Breast epithelium (tissue), 4 donors: ENCODE results near the gene SLC4A1AP. TPM values are rescaled to one million over a fixed set of nuclear protein-coding genes. Genes with fewer than 3 reads are reported as not detected.

Source experiments
- DNase-seq, 2 donors: peaks; one replicate each; pipeline ENCODE4 v3.0.0-alpha.2; 2019; ENCODE audit warnings: low spot score in 2 of 2
- H3K27ac ChIP-seq, 2 donors: fragments of 200-600 bp; sonication (generic) in 1 of 2; one replicate each; pipeline ENCODE4 v1.5.1; 2016 to 2019; ENCODE audit warnings: mild to moderate bottlenecking in 1 of 2
- H3K27me3 ChIP-seq, 2 donors: fragments of 200-600 bp; sonication (generic) in 1 of 2; one replicate each; pipeline versions ENCODE4 v1.5.1 to v1.6.0; 2017 to 2019; ENCODE audit warnings: control low read depth in 1 of 2, mild to moderate bottlenecking in 1 of 2
- H3K36me3 ChIP-seq: fragments of 200-600 bp; one replicate; pipeline ENCODE4 v1.5.1; 2019
- H3K4me1 ChIP-seq, 2 donors: fragments of 200-600 bp; sonication (generic); one replicate each; pipeline ENCODE4 v1.5.1; 2016 to 2019; ENCODE audit warnings: control low read depth in 1 of 2
- H3K4me3 ChIP-seq, 3 donors: fragments of 200-600 bp; sonication (generic); 1 replicate in 2 of 3; 2 replicates in 1 of 3; pipeline ENCODE4 v1.5.1; 2016 to 2019; ENCODE audit warnings: mild to moderate bottlenecking in 3 of 3, moderate library complexity in 2 of 3
- H3K9me3 ChIP-seq, 2 donors: fragments of 200-600 bp; sonication (generic) in 1 of 2; one replicate each; pipeline ENCODE4 v1.5.1; 2016 to 2019; ENCODE audit warnings: control low read depth in 1 of 2
- CTCF ChIP-seq, 3 donors: fragments of 450-650 bp; IDR thresholded peaks; one replicate each; pipeline ENCODE4 v1.5.1; 2016 to 2017; ENCODE audit warnings: antibody characterized with exemption in 3 of 3, mild to moderate bottlenecking in 3 of 3, moderate library complexity in 3 of 3
- POLR2A ChIP-seq: fragments of 450-650 bp; IDR thresholded peaks from one replicate; pipeline ENCODE4 v1.6.1; 2016; ENCODE audit warnings: antibody characterized with exemption, mild to moderate bottlenecking, moderate library complexity
- POLR2AphosphoS5 ChIP-seq, 3 donors: sonication (generic); formaldehyde crosslinking; IDR thresholded peaks; one replicate each; pipeline ENCODE4 v1.6.1; 2017; ENCODE audit warnings: antibody characterized with exemption in 3 of 3
- intact Hi-C: fragments of 100-400 bp; cut with DNase I; formaldehyde crosslinking; loops from one replicate; pipeline ENCODE4 v1.15.1; 2023; ENCODE audit warnings: low total_unique reads
- total RNA-seq, 3 donors: library from RNA; depleted of rRNA; stranded (reverse); fragments of >200 nt; gene quantifications; one replicate each; pipeline ENCODE4 v1.1.0, GENCODE V29; 2016

Gene SLC4A1AP
- total RNA-seq, 3 donors from 2014 or later = 23.3 to 27.1 (median 24.3) TPM

DNA sequence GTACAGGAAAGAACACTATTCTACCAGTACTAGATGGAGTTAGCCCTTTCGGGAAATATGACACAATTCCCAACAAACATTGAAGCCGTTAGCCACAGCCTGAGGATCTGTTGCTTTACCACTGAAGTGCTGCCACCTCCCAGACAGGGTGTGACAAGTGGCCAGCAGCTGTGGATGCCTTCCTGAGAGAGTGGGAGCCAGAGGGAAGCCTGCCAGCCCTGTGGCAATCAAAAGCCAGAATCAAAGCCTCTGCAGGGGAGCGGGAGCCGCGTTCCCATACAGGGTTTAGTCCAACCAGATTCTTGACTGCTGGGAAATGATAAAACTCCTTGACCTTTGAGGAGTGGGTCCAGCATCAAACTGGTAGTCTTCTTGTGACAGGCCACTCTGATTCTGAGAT lies 38.0 kb downstream of the SLC4A1AP start:
- intact Hi-C loops = no loop called here

GRCh38 chr2:27702302-27702701 lies 38.6 kb downstream of the SLC4A1AP start:
- H3K27ac ChIP-seq = peak overlapping the region in 1 of 2 donors; percentile 21
- no peak overlapping the region for H3K4me3 ChIP-seq
- no peaks in the 10 kb centered on the region for H3K27me3 ChIP-seq
- H3K36me3 ChIP-seq = no peaks in the 10 kb centered on the region
- H3K4me1 ChIP-seq = no peaks in the 10 kb centered on the region
- H3K9me3 ChIP-seq = no peaks in the 10 kb centered on the region
- intact Hi-C loops = no loop called here
- DNase-seq = no peak
- no peak for TF ChIP-seq POLR2A
- no peak for TF ChIP-seq CTCF (IDR thresholded peaks at IDR 0.05)
- no peak for TF ChIP-seq POLR2AphosphoS5 (IDR thresholded peaks at IDR 0.05)

More for the DNA sequence above, 38.0 kb downstream of the SLC4A1AP start:
- Histone ChIP-seq H3K4me1 (no peaks in the 10 kb centered on the region), H3K27me3 (no peaks in the 10 kb centered on the region), H3K36me3 (no peaks in the 10 kb centered on the region), H3K9me3 (no peaks in the 10 kb centered on the region), H3K27ac (peak overlapping the region in 1 of 2 donors; percentile 21), H3K4me3 (no peak overlapping the region)
- DNase-seq = no peak
- no peak for TF ChIP-seq POLR2A
- TF ChIP-seq CTCF (IDR thresholded peaks at IDR 0.05) = no peak
- no peak for TF ChIP-seq POLR2AphosphoS5 (IDR thresholded peaks at IDR 0.05)

DNA sequence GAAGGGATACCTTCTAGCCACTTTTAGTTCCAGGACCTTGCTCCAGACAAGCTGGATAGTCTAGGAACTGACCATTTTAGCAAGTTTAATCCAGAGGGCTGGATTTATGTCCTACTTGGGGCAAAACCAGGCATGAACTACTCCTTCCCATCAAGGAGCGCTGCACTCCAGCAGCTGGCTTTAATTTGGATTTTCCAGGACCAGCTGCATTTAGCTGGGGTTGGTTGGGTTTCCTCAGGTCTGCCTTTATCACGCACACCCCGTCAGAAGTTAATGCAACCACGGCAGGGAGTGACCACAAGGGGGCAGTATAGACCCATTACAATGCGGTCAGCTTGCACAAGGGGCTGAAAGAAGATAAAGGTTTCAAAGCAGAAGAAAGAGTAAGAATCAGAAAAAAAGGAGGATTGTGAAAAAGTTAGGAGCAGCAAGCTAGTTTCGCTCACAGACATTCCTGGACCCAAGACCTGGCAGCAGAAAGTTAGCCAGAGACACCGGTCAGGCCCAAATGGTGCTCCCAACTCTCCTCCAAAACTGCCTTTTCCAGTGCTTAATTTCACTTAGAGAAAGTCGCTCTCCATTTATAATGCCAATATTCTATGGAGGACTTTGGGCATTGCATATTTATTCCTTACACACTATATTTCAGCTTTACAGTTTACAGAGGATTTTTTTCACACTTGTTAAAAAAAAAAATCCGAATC lies 40.1 kb downstream of the SLC4A1AP start:
- H3K4me3 ChIP-seq = no peak overlapping the region
- H3K27me3 ChIP-seq = no peaks in the 10 kb centered on the region
- no peaks in the 10 kb centered on the region for H3K4me1 ChIP-seq
- H3K36me3 ChIP-seq = no peaks in the 10 kb centered on the region
- H3K9me3 ChIP-seq = no peaks in the 10 kb centered on the region
- TF ChIP-seq CTCF (IDR thresholded peaks at IDR 0.05) (peak; percentile 86 to 95 (median 94)), POLR2AphosphoS5 (IDR thresholded peaks at IDR 0.05) (peak in 2 of 3 donors; percentile 24 to 62), POLR2A (no peak)
- intact Hi-C loops = no loop called here
- H3K27ac ChIP-seq = no peak overlapping the region
- peak; percentile 78 to 84 for DNase-seq

DNA sequence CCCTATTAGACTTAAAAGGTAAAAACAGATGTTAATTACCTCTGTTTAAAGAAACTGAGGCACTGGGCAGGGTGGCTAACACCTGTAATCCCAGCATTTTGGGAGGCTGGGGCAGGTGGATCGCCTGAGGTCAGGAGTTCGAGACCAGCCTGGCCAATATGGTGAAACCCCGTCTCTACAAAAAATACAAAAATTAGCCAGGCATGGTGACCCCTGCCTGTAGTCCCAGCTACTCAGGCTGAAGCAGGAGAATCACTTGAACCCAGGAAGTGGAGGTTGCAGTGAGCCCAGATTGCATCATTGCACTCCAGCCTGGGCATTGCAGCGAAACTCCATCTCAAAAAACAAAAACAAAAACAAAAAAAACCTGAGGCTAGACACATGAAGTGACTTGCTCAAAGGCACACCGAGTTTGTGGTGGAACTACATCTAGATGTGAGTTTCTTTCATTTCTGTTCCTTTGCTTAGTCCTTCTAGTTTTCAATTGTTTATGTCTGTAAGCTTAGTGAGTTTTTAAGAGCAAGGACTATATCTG lies 40.7 kb downstream of the SLC4A1AP start:
- TF ChIP-seq POLR2AphosphoS5 (IDR thresholded peaks at IDR 0.05) = no peak
- no peak for TF ChIP-seq CTCF (IDR thresholded peaks at IDR 0.05)
- TF ChIP-seq POLR2A = no peak
- no peaks in the 10 kb centered on the region for H3K27me3 ChIP-seq
- H3K9me3 ChIP-seq = no peaks in the 10 kb centered on the region
- intact Hi-C loops = no loop called here
- no peak overlapping the region for H3K4me3 ChIP-seq
- no peak for DNase-seq
- H3K36me3 ChIP-seq = no peaks in the 10 kb centered on the region
- peak overlapping the region in 1 of 2 donors; percentile 25 for H3K27ac ChIP-seq
- H3K4me1 ChIP-seq = no peaks in the 10 kb centered on the region

DNA sequence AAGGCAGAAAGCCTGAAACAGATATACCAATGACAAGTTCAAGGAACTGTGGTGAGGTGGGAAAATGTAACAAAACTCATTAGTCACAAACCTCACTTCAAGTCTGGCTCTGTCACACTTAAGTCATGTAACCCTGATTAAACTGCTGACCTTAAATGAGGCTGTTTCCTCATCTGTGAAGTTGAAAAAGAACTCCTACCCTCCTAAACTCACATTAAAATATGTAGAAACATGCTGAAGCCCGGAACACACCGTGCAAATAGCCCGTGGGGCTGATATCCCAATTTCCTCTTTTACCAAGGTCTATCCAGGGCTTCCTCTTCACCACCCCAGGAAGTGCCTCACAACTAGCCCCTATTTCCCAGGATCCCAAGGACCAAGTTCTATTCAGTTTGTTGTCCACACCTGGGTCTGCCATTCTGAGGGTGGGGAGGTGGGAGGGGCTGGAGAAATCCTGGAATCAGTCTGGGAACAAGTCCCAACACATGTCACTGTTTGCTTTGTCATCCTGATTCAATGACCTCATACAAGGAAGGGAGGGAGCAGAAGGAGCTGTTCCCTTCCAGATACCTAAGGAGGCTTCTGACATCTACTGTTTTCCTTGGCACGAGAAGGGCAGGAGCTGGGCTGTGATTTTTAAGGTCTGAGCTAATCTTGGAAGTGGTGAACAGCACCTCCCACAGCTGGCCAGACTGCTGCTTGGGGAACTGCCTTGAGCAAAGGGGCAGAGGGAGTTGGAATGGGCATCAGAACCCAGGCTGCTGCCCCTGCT lies 42.3 kb downstream of the SLC4A1AP start:
- no peaks in the 10 kb centered on the region for H3K9me3 ChIP-seq
- H3K36me3 ChIP-seq = no peaks in the 10 kb centered on the region
- intact Hi-C loops = no loop called here
- peak; percentile 29 to 66 (median 65) for TF ChIP-seq POLR2AphosphoS5 (IDR thresholded peaks at IDR 0.05)
- no peak for TF ChIP-seq POLR2A
- TF ChIP-seq CTCF (IDR thresholded peaks at IDR 0.05) = no peak
- peak; percentile 64 to 87 for DNase-seq
- H3K27ac ChIP-seq = peak overlapping the region; percentile 91 to 96
- H3K4me3 ChIP-seq = no peak overlapping the region
- H3K4me1 ChIP-seq = no peaks in the 10 kb centered on the region
- H3K27me3 ChIP-seq = no peaks in the 10 kb centered on the region
